Liver (tissue), 9 donors: ENCODE data around the gene RUNX1. TPM values are rescaled to one million over a fixed set of nuclear protein-coding genes. Genes with fewer than 3 reads are reported as not detected.

Source experiments
- DNase-seq: peaks from one replicate; pipeline ENCODE4 v3.0.0-alpha.2; 2017; ENCODE audit warnings: low spot score
- H3K27ac ChIP-seq, 2 donors: one replicate each; pipeline ENCODE4 v1.7.0; 2013; ENCODE audit warnings: inconsistent platforms in 2 of 2, low read length in 2 of 2, control low read depth in 1 of 2, low read depth in 1 of 2, mild to moderate bottlenecking in 1 of 2
- H3K27me3 ChIP-seq, 4 donors: one replicate each; pipeline versions ENCODE4 v1.6.1 to v1.7.0; 2013; ENCODE audit warnings: low read length in 3 of 4, inconsistent platforms in 1 of 4, mild to moderate bottlenecking in 1 of 4, moderate library complexity in 1 of 4; ENCODE audit not compliant: control insufficient read depth in 4 of 4, insufficient read depth in 4 of 4
- H3K36me3 ChIP-seq, 4 donors: one replicate each; pipeline versions ENCODE4 v1.6.1 to v1.7.0; 2013; ENCODE audit warnings: low read length in 3 of 4, mild to moderate bottlenecking in 3 of 4, low read depth in 1 of 4, moderate library complexity in 1 of 4; ENCODE audit not compliant: control insufficient read depth in 4 of 4, insufficient read depth in 3 of 4
- H3K4me1 ChIP-seq, 4 donors: one replicate each; pipeline versions ENCODE4 v1.6.1 to v1.7.0; 2013; ENCODE audit warnings: low read length in 3 of 4, mild to moderate bottlenecking in 3 of 4, moderate library complexity in 1 of 4; ENCODE audit not compliant: control insufficient read depth in 4 of 4, insufficient read depth in 4 of 4
- H3K4me3 ChIP-seq, 3 donors: one replicate each; pipeline versions ENCODE4 v1.6.1 to v1.7.0; 2013; ENCODE audit warnings: low read length in 3 of 3, control low read depth in 1 of 3, low read depth in 1 of 3, mild to moderate bottlenecking in 1 of 3
- H3K9ac ChIP-seq, 2 donors: one replicate each; pipeline ENCODE4 v1.7.0; 2013; ENCODE audit warnings: low read length in 2 of 2, mild to moderate bottlenecking in 2 of 2, moderate library complexity in 2 of 2, control low read depth in 1 of 2, low read depth in 1 of 2
- H3K9me3 ChIP-seq, 4 donors: one replicate each; pipeline versions ENCODE4 v1.6.1 to v1.7.0; 2013; ENCODE audit warnings: low read length in 3 of 4; ENCODE audit not compliant: control insufficient read depth in 4 of 4
- EGR1 ChIP-seq, 2 donors: IDR thresholded peaks; 2 replicates each; pipeline ENCODE4 v1.6.1; 2016 to 2018; ENCODE audit warnings: antibody characterized with exemption in 2 of 2, low read depth in 2 of 2
- GABPA ChIP-seq, 2 donors: IDR thresholded peaks in 1 of 2; conservative IDR thresholded peaks in 1 of 2; 2 replicates each; pipeline ENCODE4 v1.6.1; 2016; ENCODE audit warnings: antibody characterized with exemption in 2 of 2, mild to moderate bottlenecking in 1 of 2, moderate library complexity in 1 of 2
- HNF4G ChIP-seq: IDR thresholded peaks from 2 replicates; pipeline ENCODE4 v1.6.1; 2016; ENCODE audit warnings: antibody characterized with exemption
- JUND ChIP-seq, 2 donors: IDR thresholded peaks; 2 replicates each; pipeline ENCODE4 v1.6.1; 2016; ENCODE audit warnings: antibody characterized with exemption in 2 of 2
- MAX ChIP-seq: IDR thresholded peaks from 2 replicates; pipeline ENCODE4 v1.6.1; 2016; ENCODE audit warnings: antibody characterized with exemption
- RAD21 ChIP-seq, 2 donors: IDR thresholded peaks; 2 replicates each; pipeline ENCODE4 v1.6.1; 2016; ENCODE audit warnings: antibody characterized with exemption in 2 of 2, mild to moderate bottlenecking in 2 of 2
- REST ChIP-seq: IDR thresholded peaks from 2 replicates; pipeline ENCODE4 v1.6.1; 2016; ENCODE audit warnings: antibody characterized with exemption, mild to moderate bottlenecking
- RXRA ChIP-seq, 2 donors: IDR thresholded peaks; 2 replicates each; pipeline ENCODE4 v1.6.1; 2017 to 2018; ENCODE audit warnings: antibody characterized with exemption in 2 of 2, mild to moderate bottlenecking in 1 of 2
- TAF1 ChIP-seq: conservative IDR thresholded peaks from 2 replicates; pipeline ENCODE4 v1.6.1; 2016; ENCODE audit warnings: antibody characterized with exemption, mild to moderate bottlenecking
- YY1 ChIP-seq: IDR thresholded peaks from 2 replicates; pipeline ENCODE4 v1.6.1; 2016; ENCODE audit warnings: antibody characterized with exemption, mild to moderate bottlenecking
- WGBS: extraction: QIAGEN DNeasy Blood & Tissue Kit; methylation state at CpG from one replicate; pipeline ENCODE4 v1.1.7; 2013; 5-methylcytosine and 5-hydroxymethylcytosine counted together
- polyA plus RNA-seq, 2 donors: library from polyadenylated mRNA; stranded (reverse) in 1 of 2; unstranded in 1 of 2; fragments of 200-250 nt in 1 of 2; fragments of >200 nt in 1 of 2; fragmentation: Nextera tagmentation in 1 of 2; extraction: Ambion mirVana in 1 of 2; gene quantifications; one replicate each; pipeline versions ENCODE4 v1.2.1 to v1.2.3, GENCODE V29; 2013 to 2015
- total RNA-seq, 2 donors: library from RNA; depleted of rRNA; stranded (reverse); fragments of >200 nt; gene quantifications; one replicate each; pipeline ENCODE4 v1.2.3, GENCODE V29; 2014
- TF ChIP-seq, protein P1 (sequence below): IDR thresholded peaks from 2 replicates; pipeline ENCODE4 v1.6.1; 2016; ENCODE audit warnings: antibody characterized with exemption
- TF ChIP-seq, protein P2 (sequence below): fragments of 150-350 bp; IDR thresholded peaks from 2 replicates; pipeline ENCODE4 v1.5.1; 2017; ENCODE audit warnings: improper control_type of control experiment, low read depth, low read length; ENCODE audit not compliant: missing input control
- donor health status: healthy.
- donor health status: healthy.
- donor health status: healthy.
- donor health status: healthy.
- donor health status: healthy.

The RUNX1 gene
- total and polyA plus RNA-seq, 4 donors: 0.98 to 7.2 (median 3.1) TPM

DNA sequence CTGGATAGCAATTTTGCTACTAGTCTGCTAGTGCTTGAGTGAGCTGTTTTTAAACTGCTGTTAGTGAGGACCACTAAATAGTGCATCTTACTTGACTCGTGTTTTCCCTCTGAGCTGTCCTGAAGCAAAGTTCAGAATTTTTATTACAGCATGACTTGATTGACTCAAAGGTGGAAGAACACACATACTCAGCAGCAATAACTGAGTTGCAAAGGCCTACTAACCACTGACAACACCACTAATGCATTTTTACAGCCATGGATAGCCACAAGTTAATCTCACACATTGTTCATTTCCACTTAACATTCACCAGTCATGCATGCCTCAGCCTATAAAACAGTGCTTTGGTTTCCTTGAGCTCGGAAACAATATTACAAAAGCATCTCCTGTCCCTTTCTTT lies 148.7 kb downstream of the RUNX1 start (continued):
- TF ChIP-seq, protein P1, sequence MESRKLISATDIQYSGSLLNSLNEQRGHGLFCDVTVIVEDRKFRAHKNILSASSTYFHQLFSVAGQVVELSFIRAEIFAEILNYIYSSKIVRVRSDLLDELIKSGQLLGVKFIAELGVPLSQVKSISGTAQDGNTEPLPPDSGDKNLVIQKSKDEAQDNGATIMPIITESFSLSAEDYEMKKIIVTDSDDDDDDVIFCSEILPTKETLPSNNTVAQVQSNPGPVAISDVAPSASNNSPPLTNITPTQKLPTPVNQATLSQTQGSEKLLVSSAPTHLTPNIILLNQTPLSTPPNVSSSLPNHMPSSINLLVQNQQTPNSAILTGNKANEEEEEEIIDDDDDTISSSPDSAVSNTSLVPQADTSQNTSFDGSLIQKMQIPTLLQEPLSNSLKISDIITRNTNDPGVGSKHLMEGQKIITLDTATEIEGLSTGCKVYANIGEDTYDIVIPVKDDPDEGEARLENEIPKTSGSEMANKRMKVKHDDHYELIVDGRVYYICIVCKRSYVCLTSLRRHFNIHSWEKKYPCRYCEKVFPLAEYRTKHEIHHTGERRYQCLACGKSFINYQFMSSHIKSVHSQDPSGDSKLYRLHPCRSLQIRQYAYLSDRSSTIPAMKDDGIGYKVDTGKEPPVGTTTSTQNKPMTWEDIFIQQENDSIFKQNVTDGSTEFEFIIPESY: no peak
- no peak for TF ChIP-seq YY1
- TF ChIP-seq, protein P2, sequence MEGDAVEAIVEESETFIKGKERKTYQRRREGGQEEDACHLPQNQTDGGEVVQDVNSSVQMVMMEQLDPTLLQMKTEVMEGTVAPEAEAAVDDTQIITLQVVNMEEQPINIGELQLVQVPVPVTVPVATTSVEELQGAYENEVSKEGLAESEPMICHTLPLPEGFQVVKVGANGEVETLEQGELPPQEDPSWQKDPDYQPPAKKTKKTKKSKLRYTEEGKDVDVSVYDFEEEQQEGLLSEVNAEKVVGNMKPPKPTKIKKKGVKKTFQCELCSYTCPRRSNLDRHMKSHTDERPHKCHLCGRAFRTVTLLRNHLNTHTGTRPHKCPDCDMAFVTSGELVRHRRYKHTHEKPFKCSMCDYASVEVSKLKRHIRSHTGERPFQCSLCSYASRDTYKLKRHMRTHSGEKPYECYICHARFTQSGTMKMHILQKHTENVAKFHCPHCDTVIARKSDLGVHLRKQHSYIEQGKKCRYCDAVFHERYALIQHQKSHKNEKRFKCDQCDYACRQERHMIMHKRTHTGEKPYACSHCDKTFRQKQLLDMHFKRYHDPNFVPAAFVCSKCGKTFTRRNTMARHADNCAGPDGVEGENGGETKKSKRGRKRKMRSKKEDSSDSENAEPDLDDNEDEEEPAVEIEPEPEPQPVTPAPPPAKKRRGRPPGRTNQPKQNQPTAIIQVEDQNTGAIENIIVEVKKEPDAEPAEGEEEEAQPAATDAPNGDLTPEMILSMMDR: no peak

GRCh38 chr21:34899760-34900159 lies 149.3 kb downstream of the RUNX1 start:
- Histone ChIP-seq H3K36me3 (no peaks in the 10 kb centered on the region), H3K4me3 (no peak overlapping the region), H3K27ac (no peak overlapping the region), H3K9ac (no peak overlapping the region), H3K4me1 (no peaks in the 10 kb centered on the region), H3K9me3 (peaks cover 0 to 13% (median 6%) of the 10 kb centered on the region in 4 donors), H3K27me3 (no peaks in the 10 kb centered on the region)
- WGBS: 94% methylated on average over 1 of the region's 1 CpG
- TF ChIP-seq RAD21 (IDR thresholded peaks at IDR 0.05): no peak
- TF ChIP-seq, protein P2: no peak
- no peak for TF ChIP-seq RXRA (IDR thresholded peaks at IDR 0.05)
- TF ChIP-seq YY1: no peak
- TF ChIP-seq REST: no peak
- TF ChIP-seq TAF1: no peak
- no peak for TF ChIP-seq JUND (IDR thresholded peaks at IDR 0.05)
- no peak for TF ChIP-seq MAX
- TF ChIP-seq HNF4G: no peak
- TF ChIP-seq GABPA (IDR thresholded peaks at IDR 0.05 in 1 of 2, conservative IDR thresholded peaks at IDR 0.05 in 1 of 2): no peak
- TF ChIP-seq EGR1 (IDR thresholded peaks at IDR 0.05; ENCODE audit: low read depth in 2 of 2): no peak
- DNase-seq: no peak
